Endothelial cell of umbilical vein (primary cell): ENCODE results near the gene LNPEP. TPM values are rescaled to one million over a fixed set of nuclear protein-coding genes. Genes with fewer than 3 reads are reported as not detected.

Source experiments
- BruUV-seq: library from RNA; stranded (reverse); fragments of 400-500 nt; replicated peaks from 2 replicates; lab custom pipeline; 2021; lab: Mats Ljungman, UMichigan
- CTCF ChIA-PET: fragments of 300-600, 350-600 bp; sonication (Branson Sonifier 250); formaldehyde crosslinking; loops from one replicate; lab custom pipeline; 2021; ENCODE audit warnings: antibody characterized with exemption, inconsistent platforms; lab: Charles Lee
- POLR2A ChIA-PET: fragments of 300-600, 350-600 bp; sonication (Branson Sonifier 250); formaldehyde crosslinking; loops from one replicate; lab custom pipeline; 2021; ENCODE audit warnings: antibody characterized with exemption, inconsistent platforms; lab: Charles Lee
- DNase-seq: peaks from one replicate; pipeline ENCODE4 v3.0.0-alpha.2; 2011; ENCODE audit warnings: low read depth, low spot score
- FAIRE-seq: peaks from 2 replicates; lab custom pipeline; 2011; peaks lifted over from hg19 to GRCh38; lab: Jason Lieb, UNC
- H2AFZ ChIP-seq: 2 replicates; pipeline ENCODE4 v1.6.0; 2012; ENCODE audit warnings: low read depth, low read length, control low read depth, inconsistent platforms
- H3K27ac ChIP-seq: 2 replicates; pipeline ENCODE4 v1.5.1; 2011; ENCODE audit warnings: low read depth, mild to moderate bottlenecking, control low read depth, low read length, moderate library complexity; ENCODE audit not compliant: insufficient read depth
- H3K27me3 ChIP-seq, 2 experiments: 2 replicates each; pipeline versions ENCODE4 v1.6.0 to v1.6.1; 2011; ENCODE audit warnings: low read length in 2 of 2, mixed read lengths in 1 of 2; ENCODE audit not compliant: control insufficient read depth in 2 of 2, insufficient read depth in 2 of 2
- H3K36me3 ChIP-seq, 2 experiments: 2 replicates in 1 of 2; 3 replicates in 1 of 2; pipeline ENCODE4 v1.5.1; 2011; ENCODE audit warnings: low read length in 2 of 2, mild to moderate bottlenecking in 1 of 2, moderate library complexity in 1 of 2; ENCODE audit not compliant: control insufficient read depth in 2 of 2, insufficient read depth in 2 of 2; ENCODE audit errors: extremely low read depth in 1 of 2
- H3K4me1 ChIP-seq: 3 replicates; pipeline ENCODE4 v1.5.1; 2011; ENCODE audit warnings: mild to moderate bottlenecking, low read length; ENCODE audit not compliant: control insufficient read depth, insufficient read depth; ENCODE audit errors: extremely low read depth
- H3K4me2 ChIP-seq: 2 replicates; pipeline ENCODE4 v1.6.1; 2011; ENCODE audit warnings: low read length, control low read depth, mixed read lengths; ENCODE audit not compliant: insufficient read depth
- H3K4me3 ChIP-seq, 3 experiments: fragments of 200-600 bp in 1 of 3; sonication (generic), shearing (Covaris generic) in 1 of 3; replicated peaks in 1 of 3; 2 replicates each; pipeline ENCODE4 v1.5.1; 2011 to 2016; ENCODE audit warnings: control low read depth in 3 of 3, low read length in 3 of 3, mild to moderate bottlenecking in 2 of 3, inconsistent platforms in 1 of 3, low read depth in 1 of 3, moderate library complexity in 1 of 3; ENCODE audit not compliant: insufficient read depth in 1 of 3
- H3K79me2 ChIP-seq: 2 replicates; pipeline ENCODE4 v1.6.0; 2012; ENCODE audit warnings: low read length, inconsistent platforms; ENCODE audit not compliant: control insufficient read depth, insufficient read depth
- H3K9ac ChIP-seq: replicated peaks from 2 replicates; pipeline ENCODE3; 2011; ENCODE audit warnings: low read length, control low read depth; ENCODE audit not compliant: insufficient read depth; ENCODE audit errors: extremely low read depth
- H3K9me1 ChIP-seq: replicated peaks from 3 replicates; pipeline ENCODE4 v1.6.0; 2011; ENCODE audit warnings: mild to moderate bottlenecking, low read length; ENCODE audit not compliant: control insufficient read depth, insufficient read depth; ENCODE audit errors: extremely low read depth
- H3K9me3 ChIP-seq: replicated peaks from 2 replicates; pipeline ENCODE4 v1.5.1; 2012; ENCODE audit warnings: low read length, inconsistent platforms; ENCODE audit not compliant: control insufficient read depth, insufficient read depth
- H4K20me1 ChIP-seq: replicated peaks from 2 replicates; pipeline ENCODE3; 2011; ENCODE audit warnings: mild to moderate bottlenecking, low read length; ENCODE audit not compliant: control insufficient read depth, insufficient read depth; ENCODE audit errors: extremely low read depth
- EZH2 ChIP-seq: IDR thresholded peaks from 2 replicates; pipeline ENCODE4 v1.6.1; 2012; ENCODE audit warnings: borderline replicate concordance, low read depth, mild to moderate bottlenecking, moderate library complexity, low read length, inconsistent platforms; ENCODE audit not compliant: severe bottlenecking
- FOS ChIP-seq: IDR thresholded peaks from 2 replicates; pipeline ENCODE4 v1.6.1; 2011; ENCODE audit warnings: mild to moderate bottlenecking, low read length, moderate library complexity, borderline replicate concordance; ENCODE audit not compliant: insufficient read depth
- JUN ChIP-seq: IDR thresholded peaks from 2 replicates; pipeline ENCODE4 v1.6.1; 2011; ENCODE audit warnings: borderline replicate concordance, low read depth; ENCODE audit not compliant: insufficient read length, insufficient read depth
- MYC ChIP-seq: IDR thresholded peaks from one replicate; pipeline ENCODE4 v1.6.1; 2011; ENCODE audit warnings: mild to moderate bottlenecking, low read depth, low read length
- POLR2A ChIP-seq: IDR thresholded peaks from 2 replicates; pipeline ENCODE4 v1.6.1; 2012; ENCODE audit warnings: low read depth, mild to moderate bottlenecking, control low read depth, low read length
- POLR2AphosphoS5 ChIP-seq: IDR thresholded peaks from 2 replicates; pipeline ENCODE4 v1.6.1; 2012; ENCODE audit warnings: low read depth, mild to moderate bottlenecking, control low read depth, low read length, moderate library complexity; ENCODE audit not compliant: insufficient read depth
- dilution Hi-C: fragments of 300-500 bp; cut with MboI; formaldehyde crosslinking; loops from one replicate; pipeline ENCODE4 v1.15.0; 2019; ENCODE audit warnings: low sequenced_read_pairs; ENCODE audit not compliant: extremely low pct_ligation_motif_present
- intact Hi-C: fragments of 100-400 bp; cut with micrococcal nuclease; formaldehyde crosslinking; loops from one replicate; pipeline ENCODE4 v1.10.0; 2022
- polyA plus RNA-seq, 4 experiments: library from polyadenylated mRNA; depleted of rRNA in 3 of 4; stranded (reverse) in 3 of 4; unstranded in 1 of 4; fragments of >200 nt; gene quantifications; 2 replicates each; pipeline versions ENCODE4 v1.2.1 to v1.2.3, GENCODE V29; 2011 to 2012; ENCODE audit warnings: missing spikeins in 1 of 4
- total RNA-seq: library from RNA; stranded (reverse); gene quantifications from 2 replicates; pipeline ENCODE4 v1.2.3, GENCODE V29; 2021
- TF ChIP-seq, protein P1 (sequence below): IDR thresholded peaks from 2 replicates; pipeline ENCODE4 v1.6.1; 2011; ENCODE audit not compliant: insufficient read depth, insufficient read length

The LNPEP gene
- total and polyA plus RNA-seq, 2 donors (not counting 3 experiments of a cell fraction or from before 2014, with no cell fraction given) = 7.0 to 23.5 TPM

DNA sequence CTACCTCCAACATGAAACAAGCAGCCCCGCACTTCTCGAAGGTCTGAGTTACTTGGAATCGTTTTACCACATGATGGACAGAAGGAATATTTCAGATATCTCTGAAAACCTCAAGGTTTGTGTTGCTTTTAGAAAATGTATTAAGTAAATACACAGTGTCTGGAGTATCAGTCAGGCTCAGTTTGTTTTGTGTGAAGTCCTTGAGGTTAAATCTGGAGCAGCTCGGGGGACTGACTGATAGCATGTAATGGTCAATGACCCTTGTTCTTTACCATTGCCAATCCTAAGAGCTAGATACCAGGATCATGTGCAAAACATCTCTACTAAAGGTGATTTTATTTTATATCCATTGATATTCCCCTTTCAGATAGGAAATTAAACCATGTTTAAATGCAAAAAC is 26.9 kb upstream of the LNPEP start:
- Histone ChIP-seq H3K27me3 (no peaks in the 10 kb centered on the region), H3K9me3 (no peaks in the 10 kb centered on the region), H3K4me2 (no peak overlapping the region), H3K36me3 (peaks cover 0 to 11% of the 10 kb centered on the region in 2 experiments), H4K20me1 (no peaks in the 10 kb centered on the region), H3K9me1 (no peaks in the 10 kb centered on the region), H3K4me3 (no peak overlapping the region), H3K27ac (no peak overlapping the region), H3K4me1 (no peaks in the 10 kb centered on the region), H2AFZ (no peak overlapping the region), H3K9ac (no peak overlapping the region), H3K79me2 (no peaks in the 10 kb centered on the region)
- POLR2A ChIA-PET = no interaction called here
- CTCF ChIA-PET = interaction anchor here (1.1 to 3.4 kb wide), 2 partner anchors 40 to 157 kb away, joined by 3 to 15 read pairs; no protein-coding TSS in a partner anchor
- FAIRE-seq (no peak), DNase-seq (no peak)
- dilution Hi-C loops = no loop called here
- TF ChIP-seq MYC (no peak), POLR2A (no peak)
- intact Hi-C loops = no loop called here
- no TSS peak for BruUV-seq

DNA sequence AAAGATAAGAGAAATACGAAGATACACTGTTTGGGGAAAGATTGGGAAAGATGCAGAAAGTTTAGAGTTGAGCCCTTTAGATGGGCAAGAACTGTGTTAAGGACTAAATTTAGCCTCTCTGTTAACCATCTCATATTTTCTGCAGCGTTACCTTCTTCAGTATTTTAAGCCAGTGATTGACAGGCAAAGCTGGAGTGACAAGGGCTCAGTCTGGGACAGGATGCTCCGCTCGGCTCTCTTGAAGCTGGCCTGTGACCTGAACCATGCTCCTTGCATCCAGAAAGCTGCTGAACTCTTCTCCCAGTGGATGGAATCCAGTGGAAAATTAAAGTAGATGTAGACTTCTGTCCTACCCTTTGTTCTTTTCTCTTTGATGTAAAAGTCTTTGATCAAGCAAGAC is 26.4 kb upstream of the LNPEP start:
- H2AFZ ChIP-seq = no peak overlapping the region
- no peak overlapping the region for H3K9ac ChIP-seq
- H3K36me3 ChIP-seq = peaks cover 0 to 11% of the 10 kb centered on the region in 2 experiments
- DNase-seq = no peak
- POLR2A ChIA-PET = no interaction called here
- intact Hi-C loops (no loop called here), dilution Hi-C loops (no loop called here)
- H3K27ac ChIP-seq = no peak overlapping the region
- TF ChIP-seq JUN (no peak), POLR2AphosphoS5 (no peak), POLR2A (no peak), EZH2 (no peak), FOS (no peak), MYC (no peak)
- TF ChIP-seq, protein P1, sequence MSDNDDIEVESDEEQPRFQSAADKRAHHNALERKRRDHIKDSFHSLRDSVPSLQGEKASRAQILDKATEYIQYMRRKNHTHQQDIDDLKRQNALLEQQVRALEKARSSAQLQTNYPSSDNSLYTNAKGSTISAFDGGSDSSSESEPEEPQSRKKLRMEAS = no peak
- H4K20me1 ChIP-seq = no peaks in the 10 kb centered on the region
- H3K4me3 ChIP-seq = no peak overlapping the region
- CTCF ChIA-PET = interaction anchor here (1.1 to 3.4 kb wide), 2 partner anchors 40 to 157 kb away, joined by 3 to 15 read pairs; no protein-coding TSS in a partner anchor
- FAIRE-seq = no peak
- H3K27me3 ChIP-seq = no peaks in the 10 kb centered on the region
- no TSS peak for BruUV-seq
- H3K4me2 ChIP-seq = no peak overlapping the region
- H3K9me1 ChIP-seq = no peaks in the 10 kb centered on the region
- H3K4me1 ChIP-seq = no peaks in the 10 kb centered on the region
- H3K79me2 ChIP-seq = no peaks in the 10 kb centered on the region
- H3K9me3 ChIP-seq = no peaks in the 10 kb centered on the region
